ENCODE measurements around the gene MYO5B.

GRCh38 chr18:50111398-50111797 is 83.5 kb downstream of the MYO5B start:
- no peak for TF ChIP-seq POLR2A (IDR thresholded peaks at IDR 0.05; ENCODE audit: low read depth, low read length)
- TF ChIP-seq BCL11A (IDR thresholded peaks at IDR 0.05; ENCODE audit: low read depth, low read length): no peak
- peak; percentile 7 to 52 (median 21); a peak in 4 of 6 replicates for TF ChIP-seq CTCF (IDR thresholded peaks at IDR 0.05 in 2 of 3, conservative IDR thresholded peaks at IDR 0.05 in 1 of 3; ENCODE audit: control insufficient read depth in 2 of 3, extremely low read depth in 1 of 3, insufficient read depth in 1 of 3, low read depth in 3 of 3, low read length in 3 of 3)
- TF ChIP-seq POLR2AphosphoS5 (IDR thresholded peaks at IDR 0.05; ENCODE audit: low read length): no peak
- TF ChIP-seq CHD2 (IDR thresholded peaks at IDR 0.05; ENCODE audit: borderline replicate concordance, low read depth, low read length): no peak
- TF ChIP-seq NR2C2 (IDR thresholded peaks at IDR 0.05; ENCODE audit: borderline replicate concordance, control insufficient read depth, insufficient read length, low read depth): no peak
- no peak for TF ChIP-seq NFIC (IDR thresholded peaks at IDR 0.05; ENCODE audit: low read depth, low read length)
- no peak for TF ChIP-seq FOXM1 (IDR thresholded peaks at IDR 0.05; ENCODE audit: low read depth, low read length)
- TF ChIP-seq KDM1A (IDR thresholded peaks at IDR 0.05; ENCODE audit: borderline replicate concordance): no peak
- TF ChIP-seq SMC3 (IDR thresholded peaks at IDR 0.05; ENCODE audit: borderline replicate concordance, low read length): peak; percentile 40; the same call in 1 of the 2 replicates
- TF ChIP-seq, protein P1, sequence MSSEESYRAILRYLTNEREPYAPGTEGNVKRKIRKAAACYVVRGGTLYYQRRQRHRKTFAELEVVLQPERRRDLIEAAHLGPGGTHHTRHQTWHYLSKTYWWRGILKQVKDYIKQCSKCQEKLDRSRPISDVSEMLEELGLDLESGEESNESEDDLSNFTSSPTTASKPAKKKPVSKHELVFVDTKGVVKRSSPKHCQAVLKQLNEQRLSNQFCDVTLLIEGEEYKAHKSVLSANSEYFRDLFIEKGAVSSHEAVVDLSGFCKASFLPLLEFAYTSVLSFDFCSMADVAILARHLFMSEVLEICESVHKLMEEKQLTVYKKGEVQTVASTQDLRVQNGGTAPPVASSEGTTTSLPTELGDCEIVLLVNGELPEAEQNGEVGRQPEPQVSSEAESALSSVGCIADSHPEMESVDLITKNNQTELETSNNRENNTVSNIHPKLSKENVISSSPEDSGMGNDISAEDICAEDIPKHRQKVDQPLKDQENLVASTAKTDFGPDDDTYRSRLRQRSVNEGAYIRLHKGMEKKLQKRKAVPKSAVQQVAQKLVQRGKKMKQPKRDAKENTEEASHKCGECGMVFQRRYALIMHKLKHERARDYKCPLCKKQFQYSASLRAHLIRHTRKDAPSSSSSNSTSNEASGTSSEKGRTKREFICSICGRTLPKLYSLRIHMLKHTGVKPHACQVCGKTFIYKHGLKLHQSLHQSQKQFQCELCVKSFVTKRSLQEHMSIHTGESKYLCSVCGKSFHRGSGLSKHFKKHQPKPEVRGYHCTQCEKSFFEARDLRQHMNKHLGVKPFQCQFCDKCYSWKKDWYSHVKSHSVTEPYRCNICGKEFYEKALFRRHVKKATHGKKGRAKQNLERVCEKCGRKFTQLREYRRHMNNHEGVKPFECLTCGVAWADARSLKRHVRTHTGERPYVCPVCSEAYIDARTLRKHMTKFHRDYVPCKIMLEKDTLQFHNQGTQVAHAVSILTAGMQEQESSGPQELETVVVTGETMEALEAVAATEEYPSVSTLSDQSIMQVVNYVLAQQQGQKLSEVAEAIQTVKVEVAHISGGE (CRISPR knock-in tag; IDR thresholded peaks at IDR 0.05): no peak
- TF ChIP-seq RCOR1 (conservative IDR thresholded peaks at IDR 0.05; ENCODE audit: low read depth, low read length): no peak
- no peak for TF ChIP-seq PBX3 (IDR thresholded peaks at IDR 0.05; ENCODE audit: insufficient replicate concordance, low read depth, low read length)
